ENCODE data around the gene PTPN5. TPM values are rescaled to one million over a fixed set of nuclear protein-coding genes. Genes with fewer than 3 reads are reported as not detected.
"Not testable (repeated sequence)": the region's sequence is repeated elsewhere in the genome, so short reads cannot be mapped to it uniquely, and the experiment has no call there.

The PTPN5 gene
- total and polyA plus RNA-seq, 2 donors: 0.21 to 1.3 TPM

GRCh38 chr11:18696638-18697225, 94.9 kb downstream of the PTPN5 start:
- DNase-seq (ENCODE audit: extremely low spot score): no peak
- WGBS: 85% methylated on average over 2 of the region's 2 CpGs
- H3K4me1 ChIP-seq (ENCODE audit: insufficient read depth): no peaks in the 10 kb centered on the region
- H3K27ac ChIP-seq (ENCODE audit: low read depth): no peak overlapping the region
- H3K36me3 ChIP-seq (ENCODE audit: insufficient read depth): no peaks in the 10 kb centered on the region
- H3K4me3 ChIP-seq (ENCODE audit: low read depth, low read length): no peak overlapping the region

GRCh38 chr11:18692941-18693760, 98.4 kb downstream of the PTPN5 start:
- Histone ChIP-seq H3K4me1 (ENCODE audit: insufficient read depth) (no peaks in the 10 kb centered on the region), H3K27ac (ENCODE audit: low read depth) (no peak overlapping the region), H3K4me3 (ENCODE audit: low read depth, low read length) (no peak overlapping the region), H3K36me3 (ENCODE audit: insufficient read depth) (no peaks in the 10 kb centered on the region)
- WGBS: 61% methylated on average over 9 of the region's 9 CpGs
- DNase-seq (ENCODE audit: extremely low spot score): no peak

- H3K4me3 ChIP-seq (ENCODE audit: low read depth, low read length); H3K36me3 ChIP-seq (ENCODE audit: insufficient read depth); DNase-seq (ENCODE audit: extremely low spot score); H3K27ac ChIP-seq (ENCODE audit: low read depth); H3K4me1 ChIP-seq (ENCODE audit: insufficient read depth): not testable (repeated sequence)
- WGBS: 79% methylated on average over 4 of the region's 4 CpGs
Observed at GRCh38 chr11:18691467-18692140, 100.0 kb downstream of the PTPN5 start.

GRCh38 chr11:18684267-18684666, 107.3 kb downstream of the PTPN5 start:
- DNase-seq (ENCODE audit: extremely low spot score): no peak
- 59% methylated on average over 1 of the region's 1 CpG for WGBS
- no peaks in the 10 kb centered on the region for H3K4me1 ChIP-seq (ENCODE audit: insufficient read depth)

GRCh38 chr11:18682466-18682865, 109.1 kb downstream of the PTPN5 start:
- WGBS: 89% methylated on average over 3 of the region's 3 CpGs
- Histone ChIP-seq H3K27ac (ENCODE audit: low read depth) (no peak overlapping the region), H3K4me3 (ENCODE audit: low read depth, low read length) (no peak overlapping the region), H3K36me3 (ENCODE audit: insufficient read depth) (no peaks in the 10 kb centered on the region), H3K4me1 (ENCODE audit: insufficient read depth) (no peaks in the 10 kb centered on the region)
- no peak for DNase-seq (ENCODE audit: extremely low spot score)

More at GRCh38 chr11:18684267-18684666, 107.3 kb downstream of the PTPN5 start:
- Histone ChIP-seq H3K27ac (ENCODE audit: low read depth) (no peak overlapping the region), H3K36me3 (ENCODE audit: insufficient read depth) (no peaks in the 10 kb centered on the region), H3K4me3 (ENCODE audit: low read depth, low read length) (no peak overlapping the region)

- not testable (repeated sequence) for H3K4me3 ChIP-seq (ENCODE audit: low read depth, low read length); DNase-seq (ENCODE audit: extremely low spot score); H3K36me3 ChIP-seq (ENCODE audit: insufficient read depth); H3K27ac ChIP-seq (ENCODE audit: low read depth); H3K4me1 ChIP-seq (ENCODE audit: insufficient read depth)
- WGBS: 60% methylated on average over 1 of the region's 1 CpG
Observed at GRCh38 chr11:18681949-18682348, 109.6 kb downstream of the PTPN5 start.

Other genes with a start within 250 kb of the PTPN5 start
- gene UEVLD, start 203.1 kb downstream of the PTPN5 start, total RNA-seq: 37.6 TPM
- 15.2 TPM for gene UEVLD, start 203.1 kb downstream of the PTPN5 start, polyA plus RNA-seq
- gene MISFA, start 192.0 kb downstream of the PTPN5 start, total RNA-seq: 2.6 TPM
- 1.0 TPM for gene MISFA, start 192.0 kb downstream of the PTPN5 start, polyA plus RNA-seq
- 27.1 TPM for gene SPTY2D1, start 157.5 kb downstream of the PTPN5 start, total RNA-seq
- gene SPTY2D1, start 157.5 kb downstream of the PTPN5 start, polyA plus RNA-seq: 8.9 TPM
- gene TMEM86A, start 93.0 kb downstream of the PTPN5 start, total RNA-seq: 2.7 TPM
- 4.5 TPM for gene TMEM86A, start 93.0 kb downstream of the PTPN5 start, polyA plus RNA-seq
- gene IGSF22, start 65.6 kb downstream of the PTPN5 start, total RNA-seq: 0.21 TPM
- gene IGSF22, start 65.6 kb downstream of the PTPN5 start, polyA plus RNA-seq: 0.32 TPM
- not detected for gene MRGPRX1, start 147.6 kb upstream of the PTPN5 start, total RNA-seq
- gene MRGPRX1, start 147.6 kb upstream of the PTPN5 start, polyA plus RNA-seq: not detected